Prostate gland (tissue), 2 donors: ENCODE measurements around the gene TTYH1. TPM values are rescaled to one million over a fixed set of nuclear protein-coding genes. Genes with fewer than 3 reads are reported as not detected.

Experiments
- DNase-seq: peaks from one replicate; pipeline ENCODE4 v3.0.0-alpha.2; 2019; ENCODE audit warnings: low spot score
- H3K27ac ChIP-seq, 2 donors: fragments of 200-600 bp; sonication (generic); 2 replicates each; pipeline ENCODE4 v1.5.1; 2017 to 2019
- H3K27me3 ChIP-seq: fragments of 200-600 bp; sonication (generic); replicated peaks from 2 replicates; pipeline ENCODE4 v1.5.1; 2019; ENCODE audit not compliant: insufficient read depth
- H3K36me3 ChIP-seq, 2 donors: fragments of 200-600 bp; sonication (generic); 1 replicate in 1 of 2; 2 replicates in 1 of 2; pipeline versions ENCODE4 v1.5.1 to v1.8.1; 2017 to 2019
- H3K4me1 ChIP-seq: fragments of 200-600 bp; sonication (generic); replicated peaks from 2 replicates; pipeline ENCODE4 v1.5.1; 2019
- H3K4me3 ChIP-seq, 2 donors: fragments of 200-600 bp; sonication (generic); 2 replicates each; pipeline ENCODE4 v1.5.1; 2017 to 2019
- H3K9me3 ChIP-seq: fragments of 200-600 bp; sonication (generic); 2 replicates; pipeline ENCODE4 v1.5.1; 2017
- POLR2A ChIP-seq: fragments of 450-650 bp; IDR thresholded peaks from one replicate; pipeline ENCODE4 v1.6.1; 2016; ENCODE audit warnings: antibody characterized with exemption, mild to moderate bottlenecking
- POLR2AphosphoS5 ChIP-seq: sonication (generic); formaldehyde crosslinking; IDR thresholded peaks from one replicate; pipeline ENCODE4 v1.6.1; 2017; ENCODE audit warnings: antibody characterized with exemption
- WGBS: methylation state at CpG from one replicate; pipeline ENCODE4 v1.1.5; 2018; 5-methylcytosine and 5-hydroxymethylcytosine counted together
- intact Hi-C: fragments of 100-400 bp; cut with DNase I; formaldehyde crosslinking; loops from one replicate; pipeline ENCODE4 v1.14.2; 2022
- total RNA-seq, 2 donors: library from RNA; depleted of rRNA; stranded (reverse); fragments of >200 nt; gene quantifications; one replicate each; pipeline ENCODE4 v1.1.0, GENCODE V29; 2016
- TF ChIP-seq, protein P1 (sequence below), 4 experiments: fragments of 200-600 bp in 2 of 4; fragments of 450-650 bp in 2 of 4; sonication (generic) in 2 of 4; IDR thresholded peaks; 1 replicate in 3 of 4; 2 replicates in 1 of 4; pipeline ENCODE4 v1.5.1; 2016 to 2019; ENCODE audit warnings: antibody characterized with exemption in 4 of 4, mild to moderate bottlenecking in 2 of 4, moderate library complexity in 2 of 4

The TTYH1 gene
- total RNA-seq, 2 donors from 2014 or later: 1.8 to 136 TPM

- no peak for TF ChIP-seq POLR2AphosphoS5
- no peak for TF ChIP-seq POLR2A
- TF ChIP-seq, protein P1, sequence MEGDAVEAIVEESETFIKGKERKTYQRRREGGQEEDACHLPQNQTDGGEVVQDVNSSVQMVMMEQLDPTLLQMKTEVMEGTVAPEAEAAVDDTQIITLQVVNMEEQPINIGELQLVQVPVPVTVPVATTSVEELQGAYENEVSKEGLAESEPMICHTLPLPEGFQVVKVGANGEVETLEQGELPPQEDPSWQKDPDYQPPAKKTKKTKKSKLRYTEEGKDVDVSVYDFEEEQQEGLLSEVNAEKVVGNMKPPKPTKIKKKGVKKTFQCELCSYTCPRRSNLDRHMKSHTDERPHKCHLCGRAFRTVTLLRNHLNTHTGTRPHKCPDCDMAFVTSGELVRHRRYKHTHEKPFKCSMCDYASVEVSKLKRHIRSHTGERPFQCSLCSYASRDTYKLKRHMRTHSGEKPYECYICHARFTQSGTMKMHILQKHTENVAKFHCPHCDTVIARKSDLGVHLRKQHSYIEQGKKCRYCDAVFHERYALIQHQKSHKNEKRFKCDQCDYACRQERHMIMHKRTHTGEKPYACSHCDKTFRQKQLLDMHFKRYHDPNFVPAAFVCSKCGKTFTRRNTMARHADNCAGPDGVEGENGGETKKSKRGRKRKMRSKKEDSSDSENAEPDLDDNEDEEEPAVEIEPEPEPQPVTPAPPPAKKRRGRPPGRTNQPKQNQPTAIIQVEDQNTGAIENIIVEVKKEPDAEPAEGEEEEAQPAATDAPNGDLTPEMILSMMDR (IDR thresholded peaks at IDR 0.05): no peak
- 76% methylated on average over 13 of the region's 15 CpGs for WGBS
- peaks cover 16 to 18% of the 10 kb centered on the region in 2 donors for H3K36me3 ChIP-seq
- H3K27me3 ChIP-seq: no peaks in the 10 kb centered on the region
- peak overlapping the region; percentile 50 to 83 for H3K4me3 ChIP-seq
- peaks cover 6% of the 10 kb centered on the region for H3K4me1 ChIP-seq
- intact Hi-C loops: no loop called here
- H3K27ac ChIP-seq: peak overlapping the region; percentile 97 to 98
- no peak for DNase-seq
- H3K9me3 ChIP-seq: no peaks in the 10 kb centered on the region
Observed at GRCh38 chr19:54462047-54462654, 46.9 kb downstream of the TTYH1 start.

DNA sequence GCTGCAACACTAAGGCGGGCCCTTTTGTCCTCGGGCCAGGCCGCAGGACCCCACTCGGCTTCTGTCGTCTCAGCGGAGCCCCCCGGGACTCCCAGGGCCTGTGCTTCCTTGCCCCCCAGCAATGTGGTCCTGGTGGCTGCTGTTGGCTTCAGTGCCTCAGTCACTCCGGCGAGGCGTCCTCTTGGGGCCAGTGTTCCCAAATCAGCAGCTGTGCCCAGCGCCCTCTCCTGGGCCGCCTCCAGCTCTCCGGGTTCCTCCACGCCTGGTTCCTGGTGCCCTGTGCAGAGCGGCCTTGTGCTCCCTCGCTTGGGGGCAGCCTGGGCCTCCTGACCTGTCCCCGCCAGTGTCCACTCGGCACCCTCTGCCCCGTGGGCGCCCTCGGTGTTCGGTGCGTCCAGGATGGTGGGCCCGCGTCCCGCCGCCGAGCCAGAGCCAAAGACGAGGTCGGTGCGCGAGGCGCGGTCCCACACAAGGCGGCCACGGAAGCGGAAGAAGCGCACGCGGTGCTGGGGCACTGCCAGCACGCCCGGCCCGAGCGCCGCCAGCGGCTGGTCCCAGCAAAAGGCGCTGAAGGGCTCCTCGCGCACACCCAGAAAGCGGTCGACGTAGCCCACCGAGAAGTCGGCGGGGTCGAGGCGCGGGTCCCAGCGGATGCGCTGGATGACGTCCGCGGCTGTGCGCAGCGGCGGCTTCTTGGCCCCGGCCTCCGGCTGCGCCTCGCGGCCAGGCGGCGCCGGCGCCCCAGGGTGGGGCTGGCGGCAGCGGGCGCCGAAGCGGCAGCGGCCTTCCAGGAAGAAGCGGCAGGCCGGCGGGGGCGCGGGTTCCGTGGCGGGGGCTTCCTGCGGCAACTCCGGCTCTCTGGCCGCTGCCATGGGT is 47.6 kb downstream of the TTYH1 start:
- TF ChIP-seq POLR2A: peak; percentile 16
- TF ChIP-seq, protein P1 (IDR thresholded peaks at IDR 0.05): peak in 2 of 4 experiments; percentile 15 to 27
- peak; percentile 47 for TF ChIP-seq POLR2AphosphoS5

DNA sequence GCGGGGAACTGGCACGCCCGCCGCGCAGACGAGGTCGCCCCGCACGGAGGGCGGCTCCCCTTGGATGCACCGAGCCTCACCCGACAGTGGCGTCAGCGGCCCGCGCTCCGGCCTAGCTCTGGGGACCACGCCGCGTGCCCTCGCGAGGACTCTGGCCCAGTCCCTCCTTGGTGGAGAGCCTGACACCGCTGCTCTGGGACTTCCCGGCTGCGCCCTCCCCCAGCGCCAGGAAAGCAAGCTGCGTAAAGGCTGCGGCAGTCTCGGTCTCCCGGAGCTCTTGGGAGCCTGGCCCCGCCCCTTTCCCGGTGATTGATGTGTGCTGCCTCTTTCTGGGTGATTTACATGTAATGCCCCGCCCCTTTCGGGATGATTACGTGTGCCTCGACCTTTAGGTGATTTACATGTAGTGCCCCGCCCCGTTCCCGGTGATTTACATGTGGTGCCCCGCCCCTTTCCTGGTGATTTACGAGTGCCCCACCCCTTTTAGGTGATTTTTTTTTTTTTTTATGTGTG is 48.3 kb downstream of the TTYH1 start, which contains the start of gene LENG9:
TSS of gene LENG9 (minus strand) at position 248 of the 513 bp plus-strand sequence. CDS start 252 bp downstream, outside the sequence.
- DNase-seq: peak; percentile 100
- peaks cover 4 to 6% of the 10 kb centered on the region in 2 donors for H3K36me3 ChIP-seq
- TF ChIP-seq POLR2A (peak; percentile 98), POLR2AphosphoS5 (peak; percentile 92)
- TF ChIP-seq, protein P1 (IDR thresholded peaks at IDR 0.05): no peak
- no peaks in the 10 kb centered on the region for H3K9me3 ChIP-seq
- intact Hi-C loops: no loop called here
- H3K27me3 ChIP-seq: no peaks in the 10 kb centered on the region
- peak within 1 kb of the TSS; percentile 50 to 83 for H3K4me3 ChIP-seq
- WGBS: under 1% methylated on average over 41 of the region's 41 CpGs
- peak within 1 kb of the TSS; percentile 97 to 98 for H3K27ac ChIP-seq
- peaks cover 6% of the 10 kb centered on the region for H3K4me1 ChIP-seq

More for the DNA sequence above, 47.6 kb downstream of the TTYH1 start:
- peak; percentile 55 for DNase-seq
- H3K36me3 ChIP-seq: peaks cover 11 to 12% of the 10 kb centered on the region in 2 donors
- no peaks in the 10 kb centered on the region for H3K9me3 ChIP-seq
- no peaks in the 10 kb centered on the region for H3K27me3 ChIP-seq
- peaks cover 6% of the 10 kb centered on the region for H3K4me1 ChIP-seq
- 9% methylated on average over 38 of the region's 91 CpGs for WGBS
- intact Hi-C loops: no loop called here
- peak overlapping the region; percentile 50 to 83 for H3K4me3 ChIP-seq
- H3K27ac ChIP-seq: peak overlapping the region; percentile 97 to 98

GRCh38 chr19:54464044-54464629 is 48.9 kb downstream of the TTYH1 start:
- Histone ChIP-seq H3K4me1 (peaks cover 9% of the 10 kb centered on the region), H3K36me3 (peaks cover 0 to 6% of the 10 kb centered on the region in 2 donors), H3K27ac (peak overlapping the region; percentile 97 to 98), H3K27me3 (no peaks in the 10 kb centered on the region), H3K4me3 (peak overlapping the region; percentile 38 to 83), H3K9me3 (no peaks in the 10 kb centered on the region)
- 1% methylated on average over 26 of the region's 26 CpGs for WGBS
- intact Hi-C loops: no loop called here
- DNase-seq: peak; percentile 98
- TF ChIP-seq, protein P1 (IDR thresholded peaks at IDR 0.05): no peak
- peak; percentile 25 for TF ChIP-seq POLR2AphosphoS5
